ENCODE measurements around the gene ARID2.

GRCh38 chr12:45912774-45913173, 183.3 kb downstream of the ARID2 start:
- TF ChIP-seq CTCF (IDR thresholded peaks at IDR 0.05; ENCODE audit: poor library complexity, severe bottlenecking) = no peak
- TF ChIP-seq REST (IDR thresholded peaks at IDR 0.05; ENCODE audit: borderline replicate concordance) = no peak

Data from neural cell (in vitro differentiated cells).